Occipital lobe (tissue), 3 donors: ENCODE results near the gene MAGT1. TPM values are rescaled to one million over a fixed set of nuclear protein-coding genes. Genes with fewer than 3 reads are reported as not detected.
"Not testable (repeated sequence)": the region's sequence is repeated elsewhere in the genome, so short reads cannot be mapped to it uniquely, and the experiment has no call there.

ENCODE experiments used
- DNase-seq: peaks from one replicate; lab custom pipeline; 2025; lab: John Stamatoyannopoulos, UW
- small RNA-seq: library from RNA; depleted of rRNA; stranded (forward); fragments of <200 nt; gene quantifications from one replicate; pipeline ENCODE3, GENCODE V24; 2014
- total RNA-seq: library from RNA; depleted of rRNA; stranded (reverse); fragments of >200 nt; gene quantifications from one replicate; pipeline ENCODE4 v1.2.3, GENCODE V29; 2014

MAGT1 gene
- total RNA-seq, 1 donor from 2014 or later = 18.9 TPM

DNA sequence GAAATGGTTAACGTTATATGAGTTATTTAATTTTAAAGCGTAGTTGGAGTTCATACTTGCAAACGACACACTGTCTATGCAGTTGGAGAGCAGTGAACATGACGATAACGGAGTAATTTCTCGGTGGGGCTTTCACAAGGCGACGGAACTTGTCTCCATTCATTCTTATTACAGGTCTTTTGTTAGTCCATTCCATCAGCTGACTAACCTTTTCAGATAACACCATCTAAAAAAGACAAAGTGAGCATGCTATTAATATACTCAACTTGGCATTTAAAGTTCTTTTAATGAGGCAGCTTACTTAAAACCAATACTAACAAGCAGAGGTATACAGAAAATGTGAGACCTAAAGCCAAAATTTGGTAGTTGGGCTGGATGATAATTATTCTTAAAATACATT lies 19.9 kb downstream of the MAGT1 start:
- DNase-seq = no peak

DNA sequence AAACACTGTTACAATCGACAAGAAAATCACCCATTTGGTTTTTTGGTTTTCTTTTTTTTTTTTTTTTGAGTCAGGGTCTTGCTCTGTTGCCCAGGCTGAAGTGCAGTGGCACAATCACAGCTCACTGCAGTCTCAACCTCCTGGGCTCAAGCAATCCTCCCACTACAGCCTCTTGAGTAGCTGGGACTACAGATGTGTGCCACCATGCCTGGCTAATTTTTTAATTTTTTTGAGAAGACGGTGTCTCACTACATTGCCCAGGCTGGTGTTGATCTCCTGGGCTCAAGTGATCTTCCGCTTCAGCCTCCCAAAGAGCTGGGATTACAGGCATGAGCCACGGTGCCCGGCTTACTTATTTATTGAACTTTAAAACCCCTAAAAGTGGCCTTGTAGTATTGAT lies 63.7 kb downstream of the MAGT1 start:
- not testable (repeated sequence) for DNase-seq

DNA sequence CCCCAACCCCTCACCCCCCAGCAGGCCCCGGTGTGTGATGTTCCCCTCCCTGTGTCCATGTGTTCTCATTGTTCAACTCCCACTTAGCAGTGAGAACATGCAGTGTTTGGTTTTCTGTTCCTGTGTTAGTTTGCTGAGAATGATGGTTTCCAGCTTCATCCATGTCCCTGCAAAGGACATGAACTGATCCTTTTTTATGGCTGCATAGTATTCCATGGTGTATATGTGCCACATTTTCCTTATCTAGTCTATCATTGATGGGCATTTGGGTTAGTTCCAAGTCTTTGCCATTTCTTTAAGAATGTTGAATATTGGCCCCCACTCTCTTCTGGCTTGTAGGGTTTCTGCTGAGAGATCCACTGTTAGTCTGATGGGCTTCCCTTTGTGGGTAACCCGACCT lies 73.2 kb downstream of the MAGT1 start:
- DNase-seq = not testable (repeated sequence)

DNA sequence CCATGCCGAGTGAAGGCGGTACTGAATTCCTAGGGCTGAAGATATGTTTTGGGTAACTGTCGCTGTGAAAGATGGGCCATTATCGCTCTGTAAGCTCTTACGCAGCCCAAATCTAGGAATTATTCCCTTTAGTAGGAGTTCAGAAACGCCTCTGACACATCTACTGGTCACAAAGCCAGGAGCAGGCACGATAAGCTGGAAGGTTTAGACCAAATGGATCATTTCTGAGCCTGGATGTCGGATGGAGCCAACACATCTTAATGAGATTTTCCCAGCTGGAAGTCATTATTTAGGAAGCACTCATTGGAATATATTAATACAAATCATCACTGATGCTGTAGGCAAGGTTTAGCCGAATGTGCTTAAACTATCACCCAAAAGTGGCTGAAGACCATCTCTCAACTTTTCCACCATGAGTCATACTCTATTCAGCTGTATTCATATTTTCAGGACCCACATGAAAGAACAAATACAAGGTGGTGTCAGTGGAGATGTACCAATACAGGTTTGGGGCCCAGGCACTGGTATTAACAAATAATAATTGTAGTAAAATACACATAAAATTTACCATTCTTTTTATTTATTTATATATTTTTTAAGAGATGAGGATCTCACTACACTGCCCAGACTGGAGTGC lies 75.0 kb downstream of the MAGT1 start:
- DNase-seq = no peak

DNA sequence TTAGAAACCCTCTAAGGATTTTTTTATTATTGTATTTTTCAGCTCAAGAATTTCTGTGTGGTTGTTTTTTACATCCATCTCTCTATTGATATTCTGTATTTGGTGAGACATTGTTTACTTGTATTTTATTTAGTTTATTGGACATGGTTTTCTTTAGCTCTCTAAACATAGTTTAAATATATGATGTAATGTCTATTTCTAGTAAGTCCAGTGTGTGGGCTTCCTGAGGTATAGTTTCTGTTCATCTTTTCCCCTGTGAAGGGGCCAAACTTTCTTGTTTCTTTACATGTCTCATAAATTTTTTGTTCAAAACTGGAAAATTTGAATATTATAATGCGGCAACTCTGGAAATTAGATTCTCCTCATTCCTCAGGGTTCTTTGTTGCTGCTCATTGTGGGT lies 81.0 kb downstream of the MAGT1 start:
- no peak for DNase-seq

DNA sequence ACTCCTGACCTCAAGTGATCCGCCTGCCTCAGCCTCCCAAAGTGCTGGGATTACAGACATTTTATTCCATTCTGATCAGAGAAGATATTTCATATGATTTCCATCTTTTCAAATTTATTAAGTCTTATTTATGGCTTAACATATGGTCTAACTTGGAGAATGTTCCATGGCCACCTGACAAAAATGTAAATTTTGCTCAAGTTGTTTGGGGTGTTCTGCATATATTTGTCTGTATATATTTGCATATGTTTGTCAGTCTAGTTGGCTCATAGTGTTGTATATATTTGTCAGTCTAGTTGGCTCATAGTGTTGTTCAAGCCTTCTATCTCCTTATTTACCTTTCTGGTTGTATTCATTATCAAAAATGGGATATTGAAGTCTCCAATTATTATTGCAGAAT lies 93.0 kb downstream of the MAGT1 start:
- no peak for DNase-seq

DNA sequence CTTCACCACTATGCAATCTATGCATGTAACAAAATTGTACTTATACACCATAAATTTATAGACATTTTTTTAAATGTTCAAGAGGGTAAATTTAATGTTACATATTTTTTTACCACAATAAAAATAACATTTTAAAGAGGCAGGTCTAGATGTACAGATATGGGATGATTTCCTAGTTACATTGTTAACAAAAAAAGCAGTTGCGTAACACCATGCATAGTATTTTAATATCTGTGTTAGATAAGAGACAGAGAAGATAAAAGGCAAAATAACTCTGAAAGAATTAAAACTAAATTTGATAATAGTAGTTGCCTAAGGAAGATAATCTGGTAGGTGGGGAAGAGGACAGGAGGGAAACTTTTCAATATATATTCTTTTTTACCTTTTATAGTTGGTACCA lies 100.1 kb downstream of the MAGT1 start:
- DNase-seq = no peak

DNA sequence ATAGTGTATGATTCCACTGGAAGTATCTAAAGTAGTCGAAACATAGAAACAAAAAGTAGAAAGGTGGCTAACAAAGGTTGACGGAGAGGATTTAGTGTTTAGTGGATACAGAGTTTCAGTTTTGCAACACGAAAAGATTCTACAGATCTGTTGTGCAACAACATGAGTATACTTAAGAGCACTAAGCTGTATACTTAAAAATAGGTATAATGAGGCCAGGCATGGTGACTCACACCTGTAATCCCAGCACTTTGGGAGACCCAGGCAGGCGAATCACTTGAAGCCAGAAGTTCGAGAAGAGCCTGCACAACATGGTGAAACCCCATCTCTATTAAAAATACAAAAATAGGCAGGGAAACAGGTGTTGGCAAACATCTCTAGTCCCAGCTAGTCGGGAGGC lies 101.3 kb downstream of the MAGT1 start:
- DNase-seq = no peak

DNA sequence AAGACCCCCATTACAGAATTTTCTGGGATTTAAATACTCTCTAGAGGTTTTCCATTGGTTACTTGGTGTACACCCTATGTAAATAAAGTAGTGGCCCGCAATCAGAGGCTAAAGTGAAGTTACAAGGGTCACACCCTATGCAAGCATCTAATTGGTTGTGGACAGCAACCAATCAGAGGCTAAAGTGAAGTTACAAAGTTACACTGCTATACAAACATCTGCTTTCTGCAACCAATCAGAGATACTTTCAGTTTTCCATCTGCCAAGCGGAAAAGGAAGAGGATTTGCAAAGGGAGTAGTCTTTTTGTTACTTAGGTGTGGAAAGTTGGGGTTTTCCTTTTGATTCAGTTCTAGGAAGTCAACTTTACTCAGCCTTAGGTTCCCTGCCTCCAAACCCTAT lies 107.2 kb downstream of the MAGT1 start:
- DNase-seq = no peak

DNA sequence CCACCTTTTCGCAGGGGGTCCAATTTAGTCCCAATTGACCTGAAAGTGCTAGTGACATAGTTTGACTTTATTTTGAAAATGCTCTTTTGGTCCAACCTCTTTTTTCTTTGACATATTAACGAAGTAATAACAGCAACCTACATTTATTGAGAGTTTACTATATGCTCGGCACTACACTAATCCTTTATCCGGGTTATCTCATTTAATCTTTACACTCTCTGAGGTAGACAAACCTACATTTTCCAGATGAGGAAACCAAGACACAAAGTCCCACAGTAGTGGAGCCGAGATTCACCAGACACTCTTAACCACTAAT lies 108.9 kb downstream of the MAGT1 start:
- no peak for DNase-seq

DNA sequence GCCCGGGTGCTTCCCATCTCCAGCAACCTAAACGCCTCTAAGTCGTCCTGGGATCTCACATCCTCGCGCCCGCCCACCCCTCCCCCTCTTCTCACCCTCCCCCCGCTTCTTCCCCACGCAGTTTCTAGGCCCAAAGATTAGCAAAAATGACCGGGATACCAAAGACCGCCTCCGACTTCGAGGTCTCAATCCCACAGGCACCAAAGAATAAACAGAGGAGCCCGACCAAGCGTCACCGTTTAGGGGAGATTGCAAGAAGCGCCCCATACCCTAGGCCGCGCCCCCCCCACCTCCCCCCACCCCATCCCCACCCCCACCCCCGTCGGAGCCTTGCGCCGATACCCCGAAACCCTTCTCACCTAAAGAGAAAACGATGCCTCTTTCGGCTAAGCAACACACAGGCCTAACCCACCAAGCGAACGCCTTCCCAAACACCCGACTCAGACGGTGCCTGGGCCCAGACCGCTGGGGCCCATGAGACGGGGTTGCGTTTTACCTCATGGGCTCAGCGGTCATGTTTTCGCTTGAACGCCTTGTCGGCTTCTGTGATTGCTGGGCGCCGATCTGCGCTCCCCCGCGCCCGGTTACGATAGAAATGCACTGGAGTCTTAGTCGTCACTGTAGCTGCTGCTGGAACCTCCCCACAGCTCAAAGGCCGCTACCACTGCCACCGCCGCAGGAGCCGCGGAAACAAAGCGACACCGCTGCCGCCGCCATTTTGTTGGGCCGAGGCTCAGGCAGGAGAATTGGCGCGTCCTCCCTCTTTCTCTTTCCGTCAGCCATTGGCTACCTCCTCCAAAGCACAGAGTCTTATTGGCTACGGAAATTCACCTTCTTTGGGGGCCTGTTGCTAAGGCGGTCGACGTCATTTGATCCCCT lies 109.5 kb downstream of the MAGT1 start, which contains the start of gene ATRX:
TSS of gene ATRX (minus strand) at position 731 of the 879 bp plus-strand sequence. CDS start at position 516, 215 bp downstream.
- DNase-seq = peak; percentile 55

DNA sequence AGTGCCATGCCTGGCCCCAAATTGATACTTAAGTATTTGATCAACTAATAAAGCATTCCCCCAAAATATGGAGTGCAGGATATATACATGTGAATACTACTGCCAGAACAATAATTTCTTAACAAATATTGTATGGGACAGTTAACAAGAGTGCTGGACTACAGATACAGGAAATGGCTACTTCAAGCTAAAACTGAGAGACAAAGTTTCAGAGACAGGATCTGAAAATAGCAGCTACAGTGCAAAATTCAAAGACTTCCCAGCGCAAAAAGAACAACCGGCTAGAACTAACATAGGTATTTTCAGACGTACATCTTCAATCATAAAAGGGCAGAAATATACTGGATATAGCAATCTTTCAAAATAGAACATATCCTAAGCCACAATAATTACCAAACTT lies 115.5 kb downstream of the MAGT1 start:
- no peak for DNase-seq

DNA sequence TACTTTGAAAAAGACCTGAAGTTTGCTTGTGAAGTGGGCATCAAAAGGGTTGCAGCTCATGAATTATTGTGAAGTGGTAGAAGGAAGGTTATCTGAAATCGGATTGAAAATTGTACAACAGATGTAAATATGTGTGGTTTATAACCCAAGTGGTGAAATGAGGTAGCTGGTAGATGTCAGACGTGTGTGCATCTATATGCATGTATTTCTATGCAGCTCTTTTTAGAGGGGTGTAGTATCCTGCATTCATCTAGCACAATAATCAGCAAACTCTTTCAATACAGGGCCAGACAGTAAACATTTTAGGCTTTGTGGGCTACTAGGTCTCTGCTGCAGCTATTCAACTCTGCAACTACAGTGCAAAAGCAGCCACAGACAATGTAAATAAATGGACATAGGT lies 118.6 kb downstream of the MAGT1 start:
- no peak for DNase-seq

Small RNA genes lying within 50 kb of the gene (small RNA-seq; reads per million reads assigned to genes)
- not detected for gene RN7SL460P
- gene RNU6-854P = not detected

Other genes starting within 250 kb of the MAGT1 start
- 261 TPM for gene ATRX, start 109.2 kb downstream of the MAGT1 start, total RNA-seq
- 116 TPM for gene COX7B, start 4.0 kb upstream of the MAGT1 start, total RNA-seq
- gene ATP7A, start 15.3 kb upstream of the MAGT1 start, total RNA-seq = 15.6 TPM
- not detected for gene PGAM4, start 74.2 kb upstream of the MAGT1 start, total RNA-seq
- gene PGK1, start 208.8 kb upstream of the MAGT1 start, total RNA-seq = 90.8 TPM
- gene TAF9B, start 244.2 kb upstream of the MAGT1 start, total RNA-seq = 46.3 TPM